Measurements from ENCODE around the gene ANKRD24. TPM values are rescaled to one million over a fixed set of nuclear protein-coding genes. Genes with fewer than 3 reads are reported as not detected.
A peak's percentile ranks its signal among the peaks of the same experiment; 100 is the strongest.

ANKRD24 gene
- total RNA-seq, 1 experiment from 2014 or later = 0.76 TPM

DNA sequence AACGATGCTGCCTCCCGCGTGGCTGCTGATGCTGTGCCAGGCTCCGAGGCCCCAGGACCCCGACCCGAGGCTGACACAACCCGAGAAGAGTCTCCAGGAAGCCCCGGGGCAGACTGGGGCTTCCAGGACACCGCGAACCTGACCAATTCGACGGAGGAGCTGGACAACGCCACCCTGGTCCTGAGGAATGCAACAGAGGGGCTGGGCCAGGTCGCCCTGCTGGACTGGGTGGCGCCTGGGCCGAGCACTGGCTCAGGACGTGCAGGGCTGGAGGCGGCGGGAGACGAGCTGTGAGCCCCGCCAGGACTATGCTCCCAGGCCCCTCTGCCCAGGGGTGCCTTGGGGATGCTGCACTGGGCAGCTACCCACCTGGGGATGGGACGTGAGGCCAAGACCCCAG, 10.8 kb upstream of the ANKRD24 start:
- H3K4me3 Mint-ChIP-seq (ENCODE audit: low read depth, unreplicated experiment) = no peak overlapping the region
- H3K36me3 Mint-ChIP-seq (ENCODE audit: insufficient read depth, unreplicated experiment) = peaks cover 5% of the 10 kb centered on the region
- peaks cover 63% of the 10 kb centered on the region for H3K27me3 Mint-ChIP-seq (ENCODE audit: unreplicated experiment)
- peak overlapping the region; percentile 25 for H3K27ac Mint-ChIP-seq (ENCODE audit: unreplicated experiment)
- CTCF ChIA-PET = interaction anchor here (0.6 kb wide), 1 partner anchor 26 kb away, joined by 3 read pairs; no protein-coding TSS in a partner anchor
- no peaks in the 10 kb centered on the region for H3K4me1 Mint-ChIP-seq (ENCODE audit: low read depth, unreplicated experiment)
- intact Hi-C loops (cut with micrococcal nuclease; ENCODE audit: unreplicated experiment) = no loop called here
- H3K9me3 Mint-ChIP-seq (ENCODE audit: low read depth, unreplicated experiment) = no peaks in the 10 kb centered on the region
- no peak for DNase-seq
- TF ChIP-seq, protein P1, sequence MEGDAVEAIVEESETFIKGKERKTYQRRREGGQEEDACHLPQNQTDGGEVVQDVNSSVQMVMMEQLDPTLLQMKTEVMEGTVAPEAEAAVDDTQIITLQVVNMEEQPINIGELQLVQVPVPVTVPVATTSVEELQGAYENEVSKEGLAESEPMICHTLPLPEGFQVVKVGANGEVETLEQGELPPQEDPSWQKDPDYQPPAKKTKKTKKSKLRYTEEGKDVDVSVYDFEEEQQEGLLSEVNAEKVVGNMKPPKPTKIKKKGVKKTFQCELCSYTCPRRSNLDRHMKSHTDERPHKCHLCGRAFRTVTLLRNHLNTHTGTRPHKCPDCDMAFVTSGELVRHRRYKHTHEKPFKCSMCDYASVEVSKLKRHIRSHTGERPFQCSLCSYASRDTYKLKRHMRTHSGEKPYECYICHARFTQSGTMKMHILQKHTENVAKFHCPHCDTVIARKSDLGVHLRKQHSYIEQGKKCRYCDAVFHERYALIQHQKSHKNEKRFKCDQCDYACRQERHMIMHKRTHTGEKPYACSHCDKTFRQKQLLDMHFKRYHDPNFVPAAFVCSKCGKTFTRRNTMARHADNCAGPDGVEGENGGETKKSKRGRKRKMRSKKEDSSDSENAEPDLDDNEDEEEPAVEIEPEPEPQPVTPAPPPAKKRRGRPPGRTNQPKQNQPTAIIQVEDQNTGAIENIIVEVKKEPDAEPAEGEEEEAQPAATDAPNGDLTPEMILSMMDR (IDR thresholded peaks at IDR 0.05; ENCODE audit: unreplicated experiment) = no peak
- BruUV-seq (replicated peaks) = no TSS peak

DNA sequence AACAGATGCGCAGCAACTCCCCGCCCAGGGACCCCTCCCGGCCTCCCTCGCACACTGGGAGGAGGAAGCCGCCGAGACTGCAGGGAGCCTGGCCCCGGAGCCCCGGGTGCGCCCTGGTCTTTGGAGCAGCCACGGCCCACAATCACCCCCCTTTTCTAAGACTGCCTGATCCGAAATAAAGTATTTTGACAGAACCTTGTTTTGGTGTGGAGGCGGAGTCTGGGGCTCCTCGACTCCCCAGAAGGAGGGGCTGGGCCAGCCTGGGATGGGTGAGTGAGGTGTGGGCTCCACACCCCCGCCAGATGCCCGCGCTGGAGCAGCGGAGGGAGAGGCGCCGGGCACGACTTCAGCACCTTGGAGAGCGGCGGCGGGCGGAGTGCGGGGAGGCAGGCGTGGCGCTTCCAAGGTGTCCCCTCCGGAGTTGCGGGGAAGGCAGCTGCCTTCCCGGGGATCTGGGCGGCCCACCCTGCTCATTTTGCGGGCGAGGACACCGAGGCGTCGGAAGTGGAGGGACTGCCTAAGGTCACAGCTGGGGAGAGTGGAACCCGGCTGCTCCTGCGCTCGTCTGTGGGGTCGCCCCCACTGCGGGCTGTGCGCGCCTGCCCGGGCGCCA, 9.5 kb upstream of the ANKRD24 start:
- BruUV-seq (replicated peaks) = no TSS peak
- Mint-ChIP-seq H3K36me3 (ENCODE audit: insufficient read depth, unreplicated experiment) (peaks cover 5% of the 10 kb centered on the region), H3K4me1 (ENCODE audit: low read depth, unreplicated experiment) (no peaks in the 10 kb centered on the region), H3K9me3 (ENCODE audit: low read depth, unreplicated experiment) (no peaks in the 10 kb centered on the region), H3K4me3 (ENCODE audit: low read depth, unreplicated experiment) (no peak overlapping the region), H3K27me3 (ENCODE audit: unreplicated experiment) (peaks cover 50% of the 10 kb centered on the region), H3K27ac (ENCODE audit: unreplicated experiment) (no peak overlapping the region)
- CTCF ChIA-PET = no interaction called here
- intact Hi-C loops (cut with micrococcal nuclease; ENCODE audit: unreplicated experiment) = no loop called here
- DNase-seq = peak; percentile 71
- TF ChIP-seq, protein P1 (IDR thresholded peaks at IDR 0.05; ENCODE audit: unreplicated experiment) = no peak

DNA sequence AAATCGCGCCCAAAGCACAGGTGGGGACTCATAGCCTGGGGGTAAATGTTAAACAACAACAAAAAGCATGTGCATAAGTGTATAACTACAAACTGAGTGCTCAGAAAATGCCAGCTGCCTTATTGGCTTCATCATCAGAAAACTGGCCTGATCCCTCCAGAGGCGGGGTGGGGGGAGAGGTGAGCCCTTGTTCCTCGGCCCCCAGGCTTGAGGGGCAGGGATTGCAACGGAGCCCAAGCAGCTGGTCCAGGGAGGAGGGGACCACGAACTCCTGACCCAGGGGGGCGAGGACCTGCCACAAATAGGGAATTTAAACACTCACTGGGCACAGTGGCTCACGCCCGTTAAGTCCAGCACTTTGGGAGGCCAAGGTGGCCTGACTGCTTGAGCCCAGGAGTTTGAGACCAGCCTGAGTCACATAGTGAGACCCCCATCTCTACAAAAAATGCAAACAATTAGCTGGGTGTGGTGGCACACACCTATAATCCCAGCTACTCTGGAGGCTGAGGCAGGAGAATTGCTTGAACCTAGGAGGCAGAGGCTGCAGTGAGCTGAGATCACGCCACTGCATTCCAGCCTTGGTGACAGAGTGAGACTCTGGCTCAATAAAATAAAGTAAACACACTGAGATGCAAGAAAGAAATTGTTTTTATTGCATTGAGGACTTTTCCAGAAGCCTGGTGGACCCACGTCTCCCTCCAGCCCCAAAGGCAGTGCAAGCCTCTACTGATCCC, 8.8 kb upstream of the ANKRD24 start:
- no peak for DNase-seq
- H3K36me3 Mint-ChIP-seq (ENCODE audit: insufficient read depth, unreplicated experiment) = peaks cover 5% of the 10 kb centered on the region
- CTCF ChIA-PET = no interaction called here
- no peak overlapping the region for H3K27ac Mint-ChIP-seq (ENCODE audit: unreplicated experiment)
- H3K27me3 Mint-ChIP-seq (ENCODE audit: unreplicated experiment) = peaks cover 43% of the 10 kb centered on the region
- TF ChIP-seq, protein P1 (IDR thresholded peaks at IDR 0.05; ENCODE audit: unreplicated experiment) = no peak
- H3K9me3 Mint-ChIP-seq (ENCODE audit: low read depth, unreplicated experiment) = no peaks in the 10 kb centered on the region
- H3K4me1 Mint-ChIP-seq (ENCODE audit: low read depth, unreplicated experiment) = no peaks in the 10 kb centered on the region
- H3K4me3 Mint-ChIP-seq (ENCODE audit: low read depth, unreplicated experiment) = no peak overlapping the region
- no TSS peak for BruUV-seq (replicated peaks)
- intact Hi-C loops (cut with micrococcal nuclease; ENCODE audit: unreplicated experiment) = no loop called here

DNA sequence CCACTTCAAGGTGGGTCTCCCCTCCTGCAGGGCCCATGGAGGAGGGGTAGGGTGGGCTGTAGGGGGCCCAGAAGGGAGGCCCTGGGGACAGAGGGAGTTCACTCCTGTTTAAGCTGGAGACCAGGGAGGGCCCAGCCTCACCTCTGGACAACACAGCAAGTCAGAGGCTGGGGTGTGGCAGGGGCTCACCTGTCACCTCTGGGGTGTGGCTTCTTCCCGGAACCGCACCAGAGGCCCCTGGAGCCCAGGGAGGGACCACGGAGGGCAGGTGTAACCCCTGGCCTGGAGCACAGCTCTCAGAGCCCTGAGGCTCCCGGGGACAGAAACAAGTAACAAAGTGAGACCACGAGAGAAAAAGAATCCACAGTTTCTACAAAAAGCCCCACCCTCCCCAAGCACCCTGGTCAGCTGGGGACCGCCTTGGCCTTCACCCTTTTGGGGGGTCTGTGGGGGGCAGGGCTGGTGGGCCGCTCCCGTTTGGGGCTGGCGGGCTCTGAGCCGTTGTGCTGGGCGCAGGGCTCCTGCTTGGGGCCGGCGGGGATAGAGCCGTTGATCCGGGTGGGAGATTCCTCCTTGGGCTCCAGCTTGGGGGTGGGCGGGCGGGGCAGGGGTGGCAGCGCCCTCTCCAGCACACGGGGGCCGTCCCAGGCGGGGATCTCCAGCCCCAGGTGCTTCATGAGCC, 8.1 kb upstream of the ANKRD24 start:
- TF ChIP-seq, protein P1 (IDR thresholded peaks at IDR 0.05; ENCODE audit: unreplicated experiment) = no peak
- no peak overlapping the region for H3K27ac Mint-ChIP-seq (ENCODE audit: unreplicated experiment)
- no peak overlapping the region for H3K4me3 Mint-ChIP-seq (ENCODE audit: low read depth, unreplicated experiment)
- H3K9me3 Mint-ChIP-seq (ENCODE audit: low read depth, unreplicated experiment) = no peaks in the 10 kb centered on the region
- H3K27me3 Mint-ChIP-seq (ENCODE audit: unreplicated experiment) = peaks cover 36% of the 10 kb centered on the region
- peaks cover 10% of the 10 kb centered on the region for H3K36me3 Mint-ChIP-seq (ENCODE audit: insufficient read depth, unreplicated experiment)
- no peaks in the 10 kb centered on the region for H3K4me1 Mint-ChIP-seq (ENCODE audit: low read depth, unreplicated experiment)
- intact Hi-C loops (cut with micrococcal nuclease; ENCODE audit: unreplicated experiment) = no loop called here
- CTCF ChIA-PET = no interaction called here
- no peak for DNase-seq
- BruUV-seq (replicated peaks) = no TSS peak
